ENCODE measurements around the gene UGT1A5. TPM values are rescaled to one million over a fixed set of nuclear protein-coding genes. Genes with fewer than 3 reads are reported as not detected.

UGT1A5 gene
- total RNA-seq, 1 donor from 2014 or later = 3.8 TPM

Other genes with a start within 250 kb of the UGT1A5 start
- 29.3 and 41.9 TPM in 2 replicates for gene USP40, start 146.1 kb upstream of the UGT1A5 start, total RNA-seq
- gene UGT1A8, start 95.3 kb upstream of the UGT1A5 start, total RNA-seq = 0.35 TPM in 2 replicates
- not detected in 2 replicates for gene UGT1A10, start 76.5 kb upstream of the UGT1A5 start, total RNA-seq
- gene UGT1A9, start 41.0 kb upstream of the UGT1A5 start, total RNA-seq = 37.2 and 110 TPM in 2 replicates
- gene UGT1A7, start 31.0 kb upstream of the UGT1A5 start, total RNA-seq = 0.69 and 2.8 TPM in 2 replicates
- gene UGT1A6, start 20.0 kb upstream of the UGT1A5 start, total RNA-seq = 206 and 675 TPM in 2 replicates
- 1.2 and 3.8 TPM in 2 replicates for gene UGT1A4, start 5.8 kb downstream of the UGT1A5 start, total RNA-seq
- 0.17 and 4.1 TPM in 2 replicates for gene UGT1A3, start 16.1 kb downstream of the UGT1A5 start, total RNA-seq
- 1.2 and 6.2 TPM in 2 replicates for gene UGT1A1, start 47.4 kb downstream of the UGT1A5 start, total RNA-seq
- gene MROH2A, start 65.4 kb downstream of the UGT1A5 start, total RNA-seq = 0.15 TPM in 1 of 2 replicates, not detected in the other
- gene HJURP, start 141.6 kb downstream of the UGT1A5 start, total RNA-seq = 1.1 and 13.0 TPM in 2 replicates
- gene TRPM8, start 204.5 kb downstream of the UGT1A5 start, total RNA-seq = 1.0 and 4.5 TPM in 2 replicates

Measured in renal cortical epithelial cell (primary cell).